SW480 (cell line): Measurements from ENCODE around the gene SEMA5A.

Experiments used
- DNase-seq: peaks from one replicate; pipeline ENCODE4 v3.0.0-alpha.2; 2016; ENCODE audit warnings: low spot score

SEMA5A gene

DNA sequence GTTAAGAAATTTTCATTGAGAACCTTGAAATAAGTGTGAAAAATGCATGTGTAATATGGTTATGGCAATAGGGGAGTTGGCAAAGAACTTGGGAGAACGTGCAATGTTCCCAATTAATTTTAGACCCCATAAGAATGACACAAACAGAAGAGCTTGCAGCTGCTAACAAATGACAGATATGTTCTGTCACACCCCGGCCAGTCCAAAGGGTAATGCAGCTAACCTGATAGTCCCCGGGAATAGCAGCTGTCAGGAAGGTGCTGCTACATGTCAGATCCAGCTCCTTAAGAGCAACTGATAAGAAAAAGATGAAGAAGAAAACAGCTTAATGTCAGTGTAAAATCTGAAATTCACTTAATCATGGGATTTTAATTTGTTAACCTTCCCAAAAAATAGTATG is 30.4 kb downstream of the SEMA5A start:
- no peak for DNase-seq

- DNase-seq, result no peak
Observed at GRCh38 chr5:9514968-9515367, 30.9 kb downstream of the SEMA5A start.

GRCh38 chr5:9513827-9514226 is 32.0 kb downstream of the SEMA5A start:
- no peak for DNase-seq

DNA sequence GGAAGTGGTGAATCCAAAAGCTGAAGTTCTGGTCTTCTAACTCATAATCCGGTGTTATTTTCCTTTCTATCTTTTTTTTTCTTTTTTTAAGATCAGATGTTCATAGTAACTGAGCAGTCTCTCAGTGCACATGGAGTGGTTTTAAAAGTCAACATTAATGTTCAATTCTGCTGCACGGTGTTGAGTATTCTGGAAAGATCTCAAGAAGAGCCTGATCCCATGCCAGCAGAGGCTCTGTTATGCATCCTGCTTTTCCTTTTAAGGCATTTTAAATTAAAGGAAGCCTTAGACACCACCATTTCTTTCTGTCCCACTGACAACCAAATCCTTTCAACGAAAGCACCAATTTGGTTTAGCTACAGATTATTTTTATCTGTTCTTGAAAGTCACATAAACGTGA is 33.4 kb downstream of the SEMA5A start:
- DNase-seq, result no peak

GRCh38 chr5:9507974-9508373 is 37.9 kb downstream of the SEMA5A start:
- DNase-seq, result peak; percentile 13

DNA sequence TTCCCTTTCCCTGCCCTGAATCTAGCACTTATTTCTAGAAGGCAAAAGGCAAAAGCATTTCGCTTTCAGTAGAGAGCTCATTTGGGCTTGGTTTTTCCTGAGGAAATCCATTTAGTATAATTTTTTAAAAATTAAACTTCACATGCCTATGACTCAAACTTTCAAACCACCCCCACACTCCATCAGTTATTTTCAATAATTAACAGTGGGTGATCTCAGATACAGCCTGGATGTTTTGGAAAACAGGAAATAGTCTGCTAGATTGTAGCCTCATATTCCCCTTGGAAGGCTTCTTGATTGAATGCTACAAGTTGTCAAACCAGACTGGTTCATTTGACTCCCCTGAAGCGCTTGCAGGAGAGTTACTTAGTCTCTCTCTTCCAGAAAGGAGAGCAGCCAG is 40.6 kb downstream of the SEMA5A start:
- no peak for DNase-seq

- no peak for DNase-seq
Observed at GRCh38 chr5:9502864-9503263, 43.0 kb downstream of the SEMA5A start.

- no peak for DNase-seq
Observed at GRCh38 chr5:9502050-9502834, 43.6 kb downstream of the SEMA5A start.

DNA sequence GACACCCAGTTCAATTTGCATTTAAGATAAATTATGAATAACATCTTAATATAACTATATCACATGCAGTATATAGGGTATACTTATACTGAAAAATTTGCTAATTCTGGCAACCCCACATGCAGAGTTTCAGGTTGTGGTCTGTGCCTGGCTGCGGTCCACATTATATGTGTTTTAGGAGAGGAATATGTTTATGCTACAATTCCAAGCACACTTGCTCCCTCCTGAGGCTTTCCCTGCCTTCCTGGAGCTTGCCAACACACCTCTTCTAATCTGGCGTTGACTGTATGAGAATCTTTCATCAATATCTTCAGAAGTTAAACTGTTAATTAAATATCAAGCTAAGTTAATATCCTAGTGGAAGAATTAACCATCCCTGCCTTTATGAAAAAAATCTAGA is 45.2 kb downstream of the SEMA5A start:
- DNase-seq, result no peak

DNA sequence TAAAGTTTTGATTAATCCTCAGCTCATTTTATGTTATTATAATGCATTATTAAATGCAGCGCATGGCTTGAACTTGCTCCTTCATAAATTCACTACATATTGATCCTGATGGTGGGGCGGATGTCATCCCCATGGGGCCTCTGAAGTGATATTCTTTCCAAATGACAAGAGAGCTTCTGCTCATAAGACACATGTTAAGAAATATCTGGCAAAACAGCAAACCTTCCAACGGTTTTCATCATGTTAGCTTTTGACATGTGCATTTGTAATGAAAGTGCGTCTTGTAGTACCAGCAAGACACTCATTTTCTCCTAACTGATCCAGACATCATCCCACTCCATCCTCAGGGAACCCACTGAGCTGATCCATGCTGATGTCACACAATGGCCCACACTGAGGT is 45.7 kb downstream of the SEMA5A start:
- DNase-seq, result no peak

DNA sequence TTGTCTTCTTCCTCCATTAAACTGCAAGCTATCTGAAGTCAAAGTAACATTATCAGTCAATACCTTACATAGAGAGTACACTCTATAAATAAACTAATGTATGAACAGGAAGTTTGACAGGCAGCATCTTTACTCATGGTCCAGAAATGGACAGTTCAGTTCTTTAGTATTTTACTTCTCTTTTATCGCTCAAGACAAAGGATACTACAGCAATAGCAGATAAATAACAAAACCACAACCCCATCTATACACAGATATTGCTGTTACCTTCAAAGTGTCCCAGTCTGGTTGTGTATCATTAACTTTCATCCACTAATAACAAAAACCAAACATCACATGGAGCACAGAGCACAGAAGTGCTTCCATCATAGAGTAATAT is 46.4 kb downstream of the SEMA5A start:
- no peak for DNase-seq

DNA sequence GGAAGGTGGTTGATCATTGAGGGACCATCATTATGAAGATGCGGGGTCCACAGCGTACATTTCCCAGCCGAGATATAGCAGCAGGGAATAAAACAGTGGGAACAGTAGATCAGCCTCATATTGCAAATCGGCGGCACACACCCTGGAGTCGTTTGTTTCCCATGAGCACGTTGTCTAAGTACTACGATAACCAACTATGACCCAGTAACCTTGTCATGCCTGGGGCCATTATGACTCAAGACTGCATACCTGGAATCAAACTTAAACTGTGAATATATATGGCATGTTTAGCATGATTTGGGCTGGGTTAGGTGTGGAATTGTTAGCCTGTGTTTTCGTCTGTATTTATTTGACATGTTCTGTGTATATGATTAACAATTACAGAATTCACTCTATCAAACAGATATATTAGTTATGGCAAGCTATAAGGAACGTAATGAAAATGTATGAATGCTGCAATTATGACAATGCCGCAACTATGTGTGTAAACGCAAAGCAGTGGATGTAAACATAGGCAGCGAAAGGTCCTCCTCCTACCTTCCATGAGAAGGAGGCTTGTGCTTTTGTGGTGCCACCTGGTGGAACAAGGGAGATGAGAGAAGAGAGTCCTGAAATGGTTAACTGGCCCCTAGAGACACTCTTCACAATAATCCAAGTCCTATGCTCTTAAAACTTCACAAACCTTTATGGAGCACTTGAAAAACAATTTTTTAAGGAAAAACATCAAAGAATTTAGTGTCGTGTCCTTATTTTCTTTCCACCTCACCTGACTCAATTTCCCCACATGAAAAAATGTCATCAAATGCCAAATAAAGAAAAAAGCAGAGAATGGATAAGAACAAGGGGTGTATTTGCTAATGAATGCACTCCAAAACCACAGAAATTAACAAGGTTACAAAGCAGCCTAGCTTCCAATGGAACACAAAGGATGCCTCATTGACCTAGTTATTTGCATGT is 47.1 kb downstream of the SEMA5A start:
- peak; percentile 28 for DNase-seq

GRCh38 chr5:9497347-9497746 is 48.5 kb downstream of the SEMA5A start:
- no peak for DNase-seq

GRCh38 chr5:9496801-9497200 is 49.1 kb downstream of the SEMA5A start:
- DNase-seq, result no peak

DNA sequence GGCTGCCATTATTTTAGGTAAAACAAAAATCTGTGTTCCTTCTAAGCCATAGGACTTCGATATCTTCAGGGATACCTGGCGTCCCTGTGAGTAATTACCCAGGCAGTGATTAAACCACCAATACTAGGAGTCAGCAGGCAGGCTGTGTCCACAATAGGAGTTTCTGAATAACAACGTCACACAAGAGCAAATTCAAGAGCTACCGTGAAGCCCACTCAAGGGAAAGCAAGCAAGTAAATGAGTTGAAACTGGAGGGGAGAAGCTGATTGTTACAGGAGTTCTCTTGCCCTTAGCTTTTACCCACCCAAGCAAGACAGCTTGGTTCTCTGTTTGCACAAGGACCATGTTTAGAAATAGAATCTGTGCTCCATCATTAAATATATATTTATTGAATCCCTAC is 50.8 kb downstream of the SEMA5A start:
- no peak for DNase-seq

GRCh38 chr5:9494301-9494700 is 51.6 kb downstream of the SEMA5A start:
- no peak for DNase-seq

DNA sequence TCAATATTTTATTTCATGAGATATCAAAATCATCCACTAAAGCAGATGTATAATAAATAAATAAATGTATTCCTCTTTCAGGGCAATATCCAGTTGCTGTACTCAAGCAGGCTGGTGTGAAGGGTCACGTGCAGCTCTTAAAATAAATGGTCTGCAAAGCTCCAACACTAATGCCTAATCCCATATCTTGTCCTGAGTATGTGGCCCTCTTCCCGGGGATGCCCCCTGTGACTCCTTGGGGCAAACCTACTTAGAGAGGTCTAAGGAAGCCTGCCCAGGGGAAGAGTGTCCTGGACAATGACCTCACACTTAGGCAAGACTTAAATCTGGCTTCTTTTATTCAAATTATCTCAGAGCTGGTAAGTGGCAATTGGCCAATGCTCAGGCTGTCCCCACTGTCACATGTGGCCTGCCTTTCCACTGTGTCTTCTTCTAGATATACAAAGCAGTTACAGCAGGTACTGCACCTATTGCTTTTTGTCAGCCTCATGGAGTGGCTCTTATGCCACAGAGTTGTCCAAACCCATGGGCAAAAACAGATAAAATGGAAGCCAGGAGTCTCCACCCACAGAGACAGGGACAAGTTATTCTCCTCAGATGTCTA is 55.3 kb downstream of the SEMA5A start:
- DNase-seq, result no peak

DNA sequence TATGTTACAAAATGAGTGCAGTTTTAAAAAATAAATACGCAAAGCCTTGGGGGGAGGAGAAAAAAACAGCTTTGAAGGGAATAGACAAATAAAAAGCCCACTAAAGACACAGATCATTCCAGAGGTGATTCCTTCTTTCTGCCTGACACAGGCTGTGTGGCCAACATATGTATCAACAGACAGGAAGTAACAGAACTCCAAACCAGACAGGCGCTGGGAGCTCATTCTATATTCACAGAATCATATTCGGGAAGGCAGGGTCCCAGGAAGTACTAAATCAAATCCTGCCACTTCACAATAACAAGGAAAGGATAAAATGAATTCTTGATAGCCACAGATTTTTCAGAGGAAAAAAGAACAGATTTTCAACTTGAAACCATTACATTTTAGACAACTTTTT is 62.1 kb downstream of the SEMA5A start:
- no peak for DNase-seq

GRCh38 chr5:9483243-9483642 is 62.6 kb downstream of the SEMA5A start:
- DNase-seq, result no peak

GRCh38 chr5:9482381-9482780 is 63.5 kb downstream of the SEMA5A start:
- no peak for DNase-seq

DNA sequence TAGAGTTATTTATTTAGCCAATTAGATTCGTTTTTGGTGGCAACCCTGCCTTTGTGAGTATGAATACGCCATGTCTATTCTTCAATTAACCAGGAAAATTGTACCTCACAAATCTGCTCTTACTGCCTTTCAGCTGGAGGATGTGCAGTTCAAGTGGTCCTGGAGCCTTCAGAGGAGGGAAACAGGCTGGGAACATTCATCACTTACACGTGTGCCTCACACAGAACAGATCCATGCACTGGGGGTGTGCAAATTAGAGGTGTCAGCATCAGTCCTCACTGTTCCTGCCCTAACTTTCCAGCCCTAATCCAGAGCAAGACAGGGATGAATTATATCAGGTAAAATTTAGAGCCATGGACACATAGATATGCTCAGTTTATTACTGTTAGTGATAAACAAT is 65.4 kb downstream of the SEMA5A start:
- DNase-seq, result no peak

- no peak for DNase-seq
Observed at GRCh38 chr5:9479990-9480389, 65.9 kb downstream of the SEMA5A start.

DNA sequence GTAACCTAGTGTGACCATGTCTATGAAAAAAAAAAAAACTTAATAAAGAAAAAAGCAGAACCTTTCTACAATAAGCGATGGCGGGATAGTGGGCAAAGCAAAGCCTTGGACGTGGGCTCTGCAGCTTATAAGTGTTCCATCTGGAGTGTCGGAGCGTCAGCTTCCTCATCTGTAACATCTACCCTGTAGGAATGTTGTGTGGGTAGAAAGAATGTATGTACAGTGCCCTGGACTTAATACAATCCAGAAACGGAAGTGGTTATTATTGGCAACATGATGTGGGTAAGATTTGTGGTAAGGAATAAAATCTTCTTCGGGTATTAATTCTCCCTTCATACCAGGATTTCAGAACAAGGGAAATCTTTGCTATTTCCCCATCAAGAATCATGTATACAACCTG is 66.5 kb downstream of the SEMA5A start:
- no peak for DNase-seq
